ENCODE data around the gene ARL13B.

DNA sequence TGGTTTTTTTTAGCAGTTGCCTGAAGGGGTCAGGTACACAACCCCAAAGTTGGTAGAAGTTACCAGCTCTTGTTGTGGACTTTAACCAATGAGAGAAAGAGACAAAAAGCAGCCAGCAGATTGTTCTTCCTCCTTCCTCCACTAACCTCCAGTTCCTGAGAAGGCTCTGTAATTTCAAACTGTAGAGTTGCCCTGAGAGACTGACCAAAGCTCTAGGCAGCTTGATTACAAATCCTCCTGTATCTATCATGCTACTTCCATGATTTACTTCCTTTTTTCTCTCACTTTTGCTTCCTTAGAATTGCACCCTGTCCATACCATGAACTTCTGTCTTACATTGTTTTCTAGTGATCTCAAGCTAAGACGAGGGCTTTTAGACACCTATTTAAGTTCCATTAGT is 112.1 kb downstream of the ARL13B start:
- TF ChIP-seq CREB1 (IDR thresholded peaks at IDR 0.05; ENCODE audit: low read depth) (no peak), FOXM1 (IDR thresholded peaks at IDR 0.05; ENCODE audit: borderline replicate concordance, low read depth) (no peak), YY1 (IDR thresholded peaks at IDR 0.05; ENCODE audit: low read depth) (no peak)

Measured in Ishikawa (cell line).